Vagina (tissue), 2 donors: ENCODE data around the gene SHFL.

Experiments
- CTCF ChIP-seq, 3 experiments: fragments of 450-650 bp in 2 of 3; fragments of 200-600 bp in 1 of 3; sonication (generic) in 1 of 3; IDR thresholded peaks; one replicate each; pipeline ENCODE4 v1.5.1; 2017 to 2019; ENCODE audit warnings: antibody characterized with exemption in 3 of 3, mild to moderate bottlenecking in 2 of 3, moderate library complexity in 2 of 3
- POLR2A ChIP-seq, 2 donors: fragments of 450-650 bp; IDR thresholded peaks; one replicate each; pipeline ENCODE4 v1.6.1; 2017; ENCODE audit warnings: antibody characterized with exemption in 2 of 2, mild to moderate bottlenecking in 2 of 2, moderate library complexity in 2 of 2

GRCh38 chr19:10120538-10121189, 34.5 kb downstream of the SHFL start:
- TF ChIP-seq CTCF (IDR thresholded peaks at IDR 0.05) (no peak), POLR2A (IDR thresholded peaks at IDR 0.05) (no peak)
